Body of pancreas (tissue), 4 donors: Measurements from ENCODE around the gene GKN2.

Experiments
- POLR2A ChIP-seq, 3 donors: fragments of 450-650 bp; IDR thresholded peaks; one replicate each; pipeline ENCODE4 v1.6.1; 2016; ENCODE audit warnings: antibody characterized with exemption in 3 of 3, mild to moderate bottlenecking in 2 of 3
- TF ChIP-seq, protein P1 (sequence below), 7 experiments: fragments of 450-650 bp in 4 of 7; fragments of 200-600 bp in 3 of 7; sonication (generic) in 3 of 7; IDR thresholded peaks; one replicate each; pipeline ENCODE4 v1.5.1; 2016 to 2019; ENCODE audit warnings: antibody characterized with exemption in 7 of 7

DNA sequence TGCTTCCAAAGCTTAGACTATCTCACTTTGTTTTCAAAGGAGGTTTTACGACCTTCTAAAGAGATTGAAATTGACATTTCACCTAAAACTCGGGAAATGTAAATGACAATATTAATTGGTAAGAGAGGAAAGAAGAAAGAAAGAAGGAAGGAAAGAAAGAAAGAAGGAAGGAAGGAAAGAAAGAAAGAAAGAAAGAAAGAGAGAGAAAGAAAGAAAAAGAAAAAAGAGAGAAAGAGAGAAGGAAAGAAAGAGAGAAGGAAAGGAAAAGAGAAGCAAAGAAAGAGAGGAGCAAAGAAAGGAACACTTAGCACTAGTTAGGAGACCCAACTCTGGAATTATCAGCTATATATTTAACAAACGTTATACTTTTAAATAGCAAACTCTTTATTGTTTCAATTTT is 25.4 kb upstream of the GKN2 start:
- TF ChIP-seq, protein P1, sequence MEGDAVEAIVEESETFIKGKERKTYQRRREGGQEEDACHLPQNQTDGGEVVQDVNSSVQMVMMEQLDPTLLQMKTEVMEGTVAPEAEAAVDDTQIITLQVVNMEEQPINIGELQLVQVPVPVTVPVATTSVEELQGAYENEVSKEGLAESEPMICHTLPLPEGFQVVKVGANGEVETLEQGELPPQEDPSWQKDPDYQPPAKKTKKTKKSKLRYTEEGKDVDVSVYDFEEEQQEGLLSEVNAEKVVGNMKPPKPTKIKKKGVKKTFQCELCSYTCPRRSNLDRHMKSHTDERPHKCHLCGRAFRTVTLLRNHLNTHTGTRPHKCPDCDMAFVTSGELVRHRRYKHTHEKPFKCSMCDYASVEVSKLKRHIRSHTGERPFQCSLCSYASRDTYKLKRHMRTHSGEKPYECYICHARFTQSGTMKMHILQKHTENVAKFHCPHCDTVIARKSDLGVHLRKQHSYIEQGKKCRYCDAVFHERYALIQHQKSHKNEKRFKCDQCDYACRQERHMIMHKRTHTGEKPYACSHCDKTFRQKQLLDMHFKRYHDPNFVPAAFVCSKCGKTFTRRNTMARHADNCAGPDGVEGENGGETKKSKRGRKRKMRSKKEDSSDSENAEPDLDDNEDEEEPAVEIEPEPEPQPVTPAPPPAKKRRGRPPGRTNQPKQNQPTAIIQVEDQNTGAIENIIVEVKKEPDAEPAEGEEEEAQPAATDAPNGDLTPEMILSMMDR (IDR thresholded peaks at IDR 0.05) = no peak
- no peak for TF ChIP-seq POLR2A (IDR thresholded peaks at IDR 0.05)
